OCI-LY7 (cell line): ENCODE measurements around the gene B3GALNT2.

ENCODE experiments used
- EZH2phosphoT487 ChIP-seq: fragments of 200-600 bp; sonication (generic); IDR thresholded peaks from 2 replicates; pipeline ENCODE4 v1.6.1; 2018; ENCODE audit warnings: low read depth, borderline replicate concordance, mild to moderate bottlenecking, mixed run types, antibody characterized with exemption, low read length, moderate library complexity, mixed read lengths
- TF ChIP-seq, protein P1 (sequence below): fragments of 200-600 bp; sonication (generic); conservative IDR thresholded peaks from 2 replicates; pipeline ENCODE4 v1.5.1; 2014; ENCODE audit warnings: mild to moderate bottlenecking, antibody characterized with exemption, low read length, moderate library complexity, mixed read lengths

DNA sequence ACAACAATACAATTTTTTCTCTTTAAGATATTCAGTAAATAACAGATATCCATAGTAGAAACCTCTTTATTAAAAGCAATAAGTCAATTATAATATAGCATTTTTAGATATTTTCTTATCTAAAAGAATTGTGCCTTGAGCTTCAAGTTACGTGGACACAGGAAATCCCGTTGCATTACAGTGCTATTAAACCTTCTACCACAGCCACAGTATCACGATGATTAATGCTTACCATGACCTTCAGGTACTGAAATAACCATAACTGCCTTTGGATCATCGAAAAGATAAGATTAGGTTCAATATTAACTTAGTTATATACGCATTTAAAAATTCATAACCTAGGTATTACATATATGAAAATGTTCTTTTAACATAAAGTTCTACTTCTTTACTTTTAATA lies 17.9 kb downstream of the B3GALNT2 start:
- TF ChIP-seq, protein P1, sequence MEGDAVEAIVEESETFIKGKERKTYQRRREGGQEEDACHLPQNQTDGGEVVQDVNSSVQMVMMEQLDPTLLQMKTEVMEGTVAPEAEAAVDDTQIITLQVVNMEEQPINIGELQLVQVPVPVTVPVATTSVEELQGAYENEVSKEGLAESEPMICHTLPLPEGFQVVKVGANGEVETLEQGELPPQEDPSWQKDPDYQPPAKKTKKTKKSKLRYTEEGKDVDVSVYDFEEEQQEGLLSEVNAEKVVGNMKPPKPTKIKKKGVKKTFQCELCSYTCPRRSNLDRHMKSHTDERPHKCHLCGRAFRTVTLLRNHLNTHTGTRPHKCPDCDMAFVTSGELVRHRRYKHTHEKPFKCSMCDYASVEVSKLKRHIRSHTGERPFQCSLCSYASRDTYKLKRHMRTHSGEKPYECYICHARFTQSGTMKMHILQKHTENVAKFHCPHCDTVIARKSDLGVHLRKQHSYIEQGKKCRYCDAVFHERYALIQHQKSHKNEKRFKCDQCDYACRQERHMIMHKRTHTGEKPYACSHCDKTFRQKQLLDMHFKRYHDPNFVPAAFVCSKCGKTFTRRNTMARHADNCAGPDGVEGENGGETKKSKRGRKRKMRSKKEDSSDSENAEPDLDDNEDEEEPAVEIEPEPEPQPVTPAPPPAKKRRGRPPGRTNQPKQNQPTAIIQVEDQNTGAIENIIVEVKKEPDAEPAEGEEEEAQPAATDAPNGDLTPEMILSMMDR: no peak
- TF ChIP-seq EZH2phosphoT487: no peak
